ENCODE results near the gene MPHOSPH9.

Gene MPHOSPH9

DNA sequence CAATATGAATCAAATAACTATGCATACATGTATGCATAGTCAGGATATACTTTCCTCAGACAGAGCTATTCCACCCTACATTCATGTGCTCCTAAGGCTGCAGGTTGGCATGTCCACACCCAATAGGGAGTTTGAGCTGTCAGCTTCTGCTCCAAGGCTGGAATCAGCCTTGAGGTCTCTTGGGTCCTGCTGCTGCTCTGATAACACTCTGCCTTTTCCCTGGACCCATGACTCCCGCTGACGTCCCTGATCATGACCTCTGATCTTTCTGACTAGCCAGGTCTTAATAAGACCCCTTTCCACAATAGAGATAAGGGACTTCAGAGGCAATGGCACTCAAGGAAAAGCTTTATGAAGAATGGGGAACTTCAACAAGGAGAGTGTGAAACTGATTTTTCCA, 87.7 kb downstream of the MPHOSPH9 start:
- no peak for DNase-seq

DNA sequence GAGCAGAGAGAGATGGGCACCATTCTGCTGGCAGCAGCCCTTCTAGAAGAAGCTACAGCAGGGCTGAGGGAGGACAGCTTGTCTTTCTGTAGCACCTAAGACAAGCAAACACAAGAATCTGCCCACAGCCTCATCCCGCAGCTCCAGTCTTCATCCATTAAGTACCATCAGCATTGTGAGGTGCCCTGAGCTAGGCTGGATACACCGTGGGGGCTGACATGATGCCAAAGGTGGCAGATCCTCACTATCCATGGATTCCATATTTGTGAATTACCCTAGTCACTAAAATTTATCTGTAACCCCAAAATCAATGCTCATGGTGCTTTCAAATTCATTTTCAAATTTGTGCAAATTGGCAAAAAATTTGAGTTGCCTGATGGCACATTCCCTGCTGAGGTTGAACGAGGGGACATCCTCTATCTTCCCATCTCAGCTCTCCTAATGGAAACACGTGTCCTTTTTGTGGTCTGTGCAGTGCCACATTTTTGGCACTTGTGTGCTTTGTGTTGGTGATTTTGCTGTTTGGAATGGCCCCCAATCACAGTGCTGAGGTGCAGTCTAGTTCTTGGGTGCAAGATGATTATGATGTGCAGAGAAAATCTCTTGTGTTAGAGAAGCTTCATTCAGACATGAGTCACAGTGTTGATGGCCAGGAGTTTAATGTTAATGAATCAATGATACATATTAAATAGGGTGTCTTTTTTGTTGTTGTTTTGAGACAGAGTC, 89.0 kb downstream of the MPHOSPH9 start:
- no peak for DNase-seq

DNA sequence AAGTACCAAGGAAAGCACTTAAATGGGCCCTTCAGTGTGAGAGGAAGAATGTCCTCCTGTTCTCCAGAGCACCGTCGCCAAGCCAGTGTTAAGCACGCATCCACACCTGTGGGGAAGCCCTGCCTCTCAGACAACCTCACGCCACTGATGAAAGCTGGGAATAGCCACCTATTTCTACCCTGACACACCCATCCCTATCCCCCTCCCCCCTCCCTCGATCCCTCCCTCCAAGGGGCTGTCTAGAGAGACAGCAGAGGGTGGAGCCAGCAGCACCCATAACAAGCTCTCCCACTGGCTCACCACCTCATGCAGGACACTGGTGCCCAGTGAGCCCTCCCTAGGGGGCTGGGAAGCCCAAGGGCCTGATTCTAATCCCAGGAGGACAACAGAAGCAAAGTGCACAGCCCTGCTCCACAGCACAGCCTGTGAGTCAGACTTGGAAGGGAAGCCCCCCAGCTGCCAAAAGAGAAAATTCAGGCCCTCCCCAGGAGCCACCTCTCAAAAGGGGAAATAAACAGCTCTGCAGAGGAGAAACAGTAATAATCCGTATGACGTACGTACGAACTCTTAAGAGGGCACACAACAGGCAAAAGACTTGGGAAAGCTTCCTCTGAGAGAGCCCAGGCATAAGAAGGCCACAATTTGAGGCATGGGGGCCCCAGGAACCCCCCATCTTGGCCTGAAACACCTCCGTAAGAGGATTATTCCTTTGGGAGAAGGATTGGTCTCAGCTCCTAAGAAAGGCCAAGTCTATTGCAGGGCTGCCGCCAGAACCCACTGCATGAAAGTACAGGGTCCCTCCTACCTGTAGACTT, 89.8 kb downstream of the MPHOSPH9 start:
- DNase-seq: no peak

DNA sequence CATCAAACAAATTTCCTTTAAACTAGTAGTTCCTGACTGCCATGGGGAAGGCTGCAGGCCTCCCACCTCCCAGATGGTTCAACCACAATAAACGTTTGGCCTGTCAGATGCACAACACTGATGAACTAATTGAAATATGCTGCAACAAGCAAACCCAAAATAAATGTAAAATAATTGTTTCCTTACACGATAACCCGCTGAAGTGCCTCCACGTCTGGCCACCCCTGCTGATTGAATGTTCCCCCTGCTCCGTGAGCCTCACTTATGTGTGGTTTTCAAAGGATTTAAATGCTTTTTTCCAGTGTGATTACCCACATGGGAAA, 90.5 kb downstream of the MPHOSPH9 start:
- no peak for DNase-seq

DNA sequence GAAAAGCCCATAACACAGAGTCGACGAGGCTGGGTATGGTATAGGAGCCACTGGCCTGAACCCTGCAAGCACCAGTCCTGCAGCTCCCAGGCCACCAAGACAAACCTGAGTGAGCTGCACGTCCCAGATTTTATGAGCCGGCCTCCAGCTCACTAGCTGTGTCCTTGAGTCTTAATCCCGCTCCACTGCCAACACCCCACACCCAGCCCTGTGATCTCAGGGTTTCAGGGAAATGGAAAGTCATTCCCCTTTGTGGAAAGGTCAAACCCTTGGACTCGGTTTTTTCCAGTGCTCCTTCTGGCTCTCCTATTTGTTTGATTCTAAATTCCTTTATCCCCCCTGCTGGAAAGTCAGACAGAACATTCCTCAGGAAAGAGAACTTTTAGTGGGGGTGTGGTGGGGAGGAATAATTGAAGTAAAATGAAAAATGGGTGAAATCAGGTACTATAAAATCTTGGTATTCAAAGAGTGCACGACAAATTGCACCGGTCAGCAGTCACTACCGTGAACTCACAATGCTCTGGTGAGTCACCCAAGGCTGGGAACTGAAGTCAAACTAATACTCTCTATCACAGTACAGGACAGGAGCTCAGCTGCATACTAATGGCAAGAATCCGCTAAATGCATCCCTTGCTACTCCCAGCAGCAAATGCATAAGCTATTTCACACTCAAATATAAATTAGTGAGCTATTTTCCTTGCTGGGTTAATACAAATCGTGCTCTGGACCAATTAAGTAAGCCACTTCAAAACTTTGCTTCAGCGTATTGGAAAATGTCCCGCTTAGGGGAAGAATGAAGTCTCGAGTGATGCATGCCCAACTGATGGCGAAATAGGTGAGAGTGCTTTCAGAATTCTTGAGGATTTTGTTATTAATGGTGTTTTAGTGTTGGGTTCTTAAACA, 91.1 kb downstream of the MPHOSPH9 start:
- no peak for DNase-seq

DNA sequence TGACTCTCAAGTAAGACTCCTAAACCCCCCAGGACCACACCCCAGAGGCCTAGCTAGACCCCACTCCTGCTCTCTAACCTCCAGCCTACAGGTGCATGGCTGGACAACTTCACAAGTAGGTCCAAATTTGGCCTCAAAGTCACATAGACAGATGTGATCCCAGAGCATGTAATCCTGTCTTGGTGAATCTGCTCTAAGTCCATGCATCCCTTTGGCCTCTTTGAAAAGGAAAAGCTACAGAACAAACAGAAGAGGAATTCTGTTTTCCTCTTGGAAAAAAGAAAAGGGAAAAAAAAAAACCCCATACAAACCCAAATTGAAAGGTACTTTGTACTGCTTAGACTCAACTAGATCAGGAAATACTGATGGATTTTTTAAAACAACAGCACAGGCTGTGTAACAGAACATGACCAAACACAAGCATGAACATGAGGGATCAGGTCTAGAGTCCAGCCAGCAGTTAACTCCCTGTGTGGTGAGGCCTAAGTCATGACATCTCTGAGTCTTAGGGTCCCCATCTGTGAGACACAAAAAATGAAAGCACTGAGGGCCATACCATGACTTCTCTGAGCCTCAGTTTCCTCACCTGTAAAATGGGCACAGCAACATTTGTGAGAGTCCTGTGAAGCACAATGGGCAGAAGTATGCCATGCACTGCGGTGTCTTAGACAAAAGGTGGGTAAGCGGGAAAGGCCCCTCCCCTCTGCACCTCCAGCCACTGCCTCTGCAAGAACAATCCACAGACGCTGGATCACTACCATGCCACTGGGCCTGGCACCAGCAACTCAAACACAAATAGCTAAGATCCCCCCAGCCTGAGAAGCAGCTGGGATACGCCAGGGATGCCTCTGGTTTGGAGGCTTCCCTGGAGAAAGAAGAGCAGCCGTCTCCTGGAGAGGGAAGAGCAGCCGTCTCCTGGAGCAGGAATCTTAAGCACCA, 92.0 kb downstream of the MPHOSPH9 start:
- DNase-seq: no peak

DNA sequence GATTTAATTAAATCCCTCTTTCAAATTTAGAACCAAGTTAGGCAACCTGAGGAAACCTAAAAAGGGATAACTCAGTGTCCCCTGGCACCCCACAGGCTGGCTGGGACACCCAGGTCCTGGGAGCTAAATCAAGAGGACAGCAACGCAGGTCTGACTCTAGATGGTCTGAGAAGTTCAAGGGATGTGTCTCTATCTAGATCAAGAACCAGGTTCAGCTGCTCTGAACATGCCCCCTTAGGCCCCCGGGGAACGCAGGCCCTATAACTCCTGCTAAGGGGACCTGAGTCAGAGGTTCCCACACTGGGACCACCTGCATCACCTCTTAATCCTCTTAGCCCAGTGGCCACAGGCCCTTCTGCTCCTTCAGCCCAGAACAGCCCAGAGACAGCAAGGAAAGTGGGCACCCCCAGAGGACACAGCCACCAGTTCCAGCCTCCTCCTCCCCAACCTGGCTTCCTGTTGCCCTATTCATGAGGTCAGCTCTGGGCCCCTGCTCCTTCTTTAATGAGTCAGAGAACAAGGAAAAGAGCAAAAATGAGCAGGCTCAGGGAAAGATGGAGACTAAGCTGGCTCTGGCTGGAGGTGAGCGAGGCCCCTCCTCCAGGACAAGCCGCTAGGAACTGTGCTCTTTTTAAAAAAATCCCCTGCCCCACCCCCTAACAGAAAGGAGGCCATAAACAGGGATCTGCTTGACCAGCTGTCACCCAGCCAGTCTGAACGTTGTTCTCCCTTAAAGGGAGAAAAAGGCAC, 92.8 kb downstream of the MPHOSPH9 start:
- peak; percentile 31 for DNase-seq

DNA sequence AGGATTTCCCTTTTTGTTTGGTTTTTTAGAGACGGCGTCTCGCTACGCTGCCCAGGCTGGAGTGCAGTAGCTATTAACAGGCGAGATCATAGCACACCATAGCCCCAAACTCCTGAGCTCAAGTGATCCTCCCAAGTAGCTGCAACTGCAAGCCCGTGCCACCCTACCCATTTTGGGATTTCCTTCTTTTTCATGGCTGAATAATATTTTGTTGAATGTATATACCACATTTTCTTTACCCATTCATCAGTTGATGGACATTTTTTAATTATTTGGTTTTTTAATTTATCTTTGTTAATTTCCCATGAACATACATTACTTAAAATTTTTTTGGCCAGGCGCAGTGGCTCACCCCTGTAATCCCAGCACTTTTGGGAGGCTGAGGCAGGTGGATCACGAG, 97.3 kb downstream of the MPHOSPH9 start:
- DNase-seq: no peak

DNA sequence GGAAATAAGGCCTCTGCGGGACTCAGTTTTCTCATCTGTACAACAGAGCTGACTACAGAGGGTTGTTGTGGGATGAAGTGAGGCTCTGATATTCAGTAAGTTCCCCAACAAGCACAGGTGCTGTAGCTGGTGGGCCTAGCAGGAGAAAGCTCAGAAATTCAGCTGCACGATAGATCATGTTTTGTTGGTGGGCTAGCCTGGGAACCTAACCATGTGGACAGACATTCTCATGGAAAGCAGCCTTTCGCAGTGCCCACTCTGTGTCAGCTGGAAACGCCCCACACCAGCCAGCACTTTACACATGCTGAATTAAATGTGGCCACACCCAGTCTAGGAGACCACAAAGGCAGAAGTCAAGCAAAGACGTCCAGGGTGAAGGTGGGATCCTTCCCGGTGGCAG, 98.1 kb downstream of the MPHOSPH9 start:
- DNase-seq: no peak

DNA sequence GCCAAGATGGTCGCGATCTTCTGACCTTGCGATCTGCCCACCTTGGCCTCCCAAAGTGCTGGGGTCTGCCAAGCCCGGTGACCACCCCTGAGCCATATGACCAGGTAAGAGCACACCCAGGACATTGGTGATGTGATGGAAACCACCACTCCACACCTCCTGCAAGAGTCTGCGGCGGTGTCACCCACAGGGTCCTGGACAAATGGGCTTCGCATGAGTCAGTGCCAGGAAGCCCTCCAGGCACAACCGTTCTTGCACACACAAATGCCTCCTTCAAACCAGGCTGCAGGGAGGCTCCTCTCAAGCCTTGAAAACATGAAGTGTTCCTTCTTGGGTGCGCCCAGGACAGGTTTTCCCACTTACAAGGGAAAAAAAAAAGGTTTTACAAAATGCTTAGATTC, 98.7 kb downstream of the MPHOSPH9 start:
- no peak for DNase-seq

DNA sequence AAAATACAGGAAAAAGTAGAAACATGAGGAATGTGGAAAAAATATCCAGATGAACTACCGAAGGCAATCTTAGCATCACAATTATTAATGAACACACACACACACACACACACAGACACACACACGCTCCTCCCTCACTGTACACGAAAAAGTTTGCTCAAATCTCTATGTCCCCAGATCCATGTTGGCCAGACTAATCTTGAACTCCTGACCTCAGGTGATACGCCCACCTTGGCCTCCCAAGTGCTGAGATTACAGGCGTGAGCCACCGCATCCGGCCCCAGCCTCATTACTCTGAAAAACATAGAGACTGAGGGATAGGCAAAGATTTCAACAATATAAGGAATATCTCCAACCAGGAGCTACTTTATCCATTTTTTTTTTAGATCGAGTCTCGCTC, 99.2 kb downstream of the MPHOSPH9 start:
- no peak for DNase-seq

DNA sequence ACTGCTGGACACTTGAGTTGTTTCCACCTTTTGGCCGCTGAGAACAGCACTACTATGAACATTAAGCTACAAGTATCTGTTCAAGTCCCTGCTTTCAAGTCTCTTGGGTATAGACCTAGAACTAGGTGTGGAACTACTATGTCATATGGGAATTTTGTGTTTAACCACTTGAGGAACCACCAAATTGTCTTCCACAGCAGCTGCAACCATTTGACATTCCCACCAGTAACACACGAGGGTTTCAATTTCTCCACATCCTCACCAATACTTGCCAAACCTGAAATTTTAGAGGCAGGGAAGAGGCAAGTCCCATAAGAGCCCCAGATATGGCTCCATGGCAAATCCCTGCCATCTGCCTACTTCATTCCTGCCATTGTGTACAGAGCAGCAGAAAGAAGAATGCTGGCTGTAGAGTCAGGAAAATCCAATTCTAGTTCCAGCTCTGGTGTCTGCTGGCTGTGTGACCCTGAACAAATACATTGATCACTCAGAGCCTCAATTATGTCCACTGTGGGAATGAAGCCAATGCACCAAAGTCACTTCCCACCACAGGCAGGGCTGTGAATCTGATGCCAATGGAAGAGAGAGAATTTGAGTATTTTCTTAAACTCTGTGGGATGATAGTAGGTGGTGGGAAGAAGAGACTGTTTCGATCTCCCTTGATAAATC, 99.9 kb downstream of the MPHOSPH9 start:
- no peak for DNase-seq

DNA sequence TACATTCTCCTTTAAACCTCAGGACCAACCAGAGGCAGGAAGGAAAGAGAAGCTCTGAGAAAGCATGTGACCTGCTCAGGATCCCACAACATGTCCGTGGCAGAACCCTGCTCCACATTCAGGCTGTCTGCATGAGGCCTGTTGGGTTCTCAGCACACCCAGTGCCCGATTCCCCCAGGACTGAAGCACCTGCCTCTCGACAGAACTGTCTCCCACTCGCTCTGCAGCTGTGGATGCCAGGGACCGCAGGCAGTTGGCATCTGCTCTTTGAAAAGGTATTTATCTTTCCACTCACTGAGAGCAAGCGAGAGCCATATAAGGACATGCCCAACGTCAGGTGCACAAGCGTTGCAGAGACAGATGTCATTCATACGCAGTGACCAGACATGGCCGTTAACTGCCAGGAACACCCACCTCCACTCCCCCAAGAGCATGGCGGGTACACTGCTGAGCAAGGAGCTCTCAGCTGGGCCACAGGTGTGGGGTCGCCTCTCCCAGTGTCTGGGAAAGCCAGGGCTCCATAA, 101.0 kb downstream of the MPHOSPH9 start:
- no peak for DNase-seq

DNA sequence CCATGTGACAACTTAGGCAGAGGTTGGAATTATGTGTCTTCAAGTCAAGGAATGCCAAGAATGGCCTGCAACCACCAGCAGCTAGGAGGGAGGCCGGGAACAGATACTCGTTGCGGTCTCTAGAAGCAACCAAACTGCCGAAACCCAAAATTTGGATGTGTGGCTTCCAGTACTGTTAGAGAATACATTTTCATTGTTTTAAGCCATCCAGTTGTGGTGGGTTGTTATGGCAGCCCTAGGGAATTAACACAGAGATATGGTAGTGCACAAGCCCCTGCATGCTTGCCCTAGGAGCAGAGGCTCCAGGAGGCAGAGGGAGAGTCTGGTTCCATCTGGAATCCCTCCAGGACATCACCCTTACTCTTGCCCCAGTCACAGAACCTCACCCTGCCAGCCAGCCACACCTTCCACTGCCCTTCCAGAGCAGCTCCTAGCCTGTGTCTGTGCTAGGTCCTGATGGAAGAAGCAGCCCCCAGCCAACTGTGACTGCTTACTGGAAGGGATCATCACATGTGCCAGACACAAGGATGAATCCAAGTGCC, 101.6 kb downstream of the MPHOSPH9 start:
- DNase-seq: no peak

DNA sequence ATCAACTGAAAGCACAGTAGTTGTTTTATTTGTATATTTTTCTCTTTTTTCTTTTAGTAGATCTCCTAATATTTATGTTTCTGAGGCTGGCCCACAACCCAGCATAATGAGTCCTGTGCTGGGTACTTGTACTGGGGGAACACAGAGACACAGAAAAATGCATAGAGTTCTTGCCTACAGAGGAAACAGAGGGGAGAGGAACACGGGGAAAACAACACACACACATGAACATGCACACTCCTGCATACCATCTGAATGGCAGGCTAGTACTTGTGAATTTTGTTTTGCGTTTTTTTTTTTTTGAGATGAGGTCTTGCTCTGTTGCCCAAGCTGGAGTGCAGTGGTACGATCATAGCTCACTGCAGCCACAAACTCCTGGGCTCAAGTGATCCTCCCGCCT, 103.3 kb downstream of the MPHOSPH9 start:
- DNase-seq: no peak

DNA sequence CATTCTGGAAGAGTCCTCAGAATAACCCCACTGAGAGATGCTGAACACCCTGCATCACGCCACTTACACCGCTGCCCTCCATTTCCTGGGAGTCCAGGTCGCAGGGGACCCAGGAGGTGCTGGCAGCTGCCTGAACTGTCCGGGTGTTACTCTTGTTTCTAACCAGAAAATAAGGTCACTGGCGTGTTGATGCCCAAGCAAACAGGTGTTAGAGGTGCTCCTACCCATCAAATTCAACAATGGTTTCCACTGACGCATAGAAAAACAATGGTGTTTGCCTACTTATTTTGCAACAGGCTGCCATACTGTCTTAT, 105.8 kb downstream of the MPHOSPH9 start:
- no peak for DNase-seq

DNA sequence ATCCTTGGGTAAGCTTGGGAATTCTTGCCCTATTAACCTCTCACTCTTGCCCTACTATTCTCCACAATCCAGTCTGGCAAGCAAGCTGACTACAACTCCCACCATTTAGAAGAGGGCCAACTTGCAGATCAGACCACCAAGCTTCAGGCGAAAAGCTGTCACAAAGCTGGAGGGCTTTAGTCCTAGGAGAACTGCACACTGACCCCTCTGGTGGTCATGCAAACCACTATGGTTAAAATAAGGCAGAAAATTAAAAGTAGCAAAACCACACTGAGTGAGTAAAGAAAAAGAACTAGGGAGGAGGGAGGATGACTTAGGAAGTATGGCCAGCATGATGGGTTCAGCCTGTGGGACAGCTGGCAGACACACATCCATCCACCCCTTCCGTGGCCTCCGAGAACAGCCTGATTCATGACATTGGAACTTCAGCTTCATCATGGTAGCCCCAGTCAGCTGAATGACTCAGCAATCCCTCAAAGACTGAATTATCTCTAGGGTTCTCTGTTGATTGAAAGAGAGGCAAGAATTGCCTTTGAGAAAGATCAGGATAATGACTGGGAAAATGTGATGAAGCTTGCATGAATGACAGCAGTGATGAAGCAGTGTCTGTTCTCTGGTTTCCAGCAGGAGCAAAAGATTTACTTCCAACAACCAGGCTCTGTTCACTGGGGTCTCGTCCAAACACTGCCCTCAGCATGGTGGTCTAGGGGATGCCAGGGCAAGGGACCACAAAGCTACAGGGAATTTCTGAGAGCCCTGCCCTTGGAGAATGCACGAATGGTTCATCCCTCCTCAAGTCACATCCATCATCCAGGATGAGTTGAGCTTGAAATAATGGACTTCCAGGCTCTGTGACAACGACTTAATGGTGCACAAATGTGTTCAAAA, 106.4 kb downstream of the MPHOSPH9 start:
- no peak for DNase-seq

DNA sequence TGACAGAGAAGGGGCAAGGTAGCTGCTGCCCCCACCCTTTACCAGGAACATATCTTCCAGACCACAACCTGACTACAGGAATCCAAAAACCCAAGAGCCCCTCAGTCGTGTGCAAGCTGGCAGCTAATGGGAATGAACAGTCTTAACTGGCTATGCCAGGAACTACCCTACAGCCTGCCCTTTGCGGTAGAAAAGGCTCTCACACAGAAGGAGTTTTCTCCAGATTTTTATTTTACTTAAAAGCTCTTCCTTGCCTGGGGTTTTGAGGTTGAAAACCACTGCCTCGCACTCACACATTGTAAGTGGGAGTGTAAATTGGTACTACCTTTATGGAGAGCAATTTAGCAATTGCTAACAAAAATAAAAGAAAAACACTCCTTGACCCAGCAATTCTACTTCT, 110.3 kb downstream of the MPHOSPH9 start:
- no peak for DNase-seq

DNA sequence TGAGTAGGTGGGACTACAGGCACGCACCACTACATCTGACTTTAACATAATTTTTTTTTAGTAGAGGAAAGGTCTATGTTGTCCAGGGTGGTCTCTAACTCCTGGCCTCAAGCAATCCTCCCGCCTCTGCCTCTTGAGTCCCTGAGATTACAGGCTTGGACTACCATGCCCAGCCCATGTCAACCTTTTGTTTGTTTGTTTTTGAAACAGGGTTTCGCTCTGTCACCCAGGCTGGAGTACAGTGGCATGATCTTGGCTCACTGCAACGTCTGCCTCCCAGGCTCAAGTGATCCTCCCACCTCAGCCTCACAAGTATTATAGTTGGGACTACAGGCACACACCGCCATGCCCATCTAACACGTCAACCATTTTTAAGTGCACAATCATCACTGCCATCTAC, 111.3 kb downstream of the MPHOSPH9 start:
- no peak for DNase-seq
